ENCODE data around the gene HPD.
"Not testable (repeated sequence)": the region's sequence is repeated elsewhere in the genome, so short reads cannot be mapped to it uniquely, and the experiment has no call there.

Gene HPD

DNA sequence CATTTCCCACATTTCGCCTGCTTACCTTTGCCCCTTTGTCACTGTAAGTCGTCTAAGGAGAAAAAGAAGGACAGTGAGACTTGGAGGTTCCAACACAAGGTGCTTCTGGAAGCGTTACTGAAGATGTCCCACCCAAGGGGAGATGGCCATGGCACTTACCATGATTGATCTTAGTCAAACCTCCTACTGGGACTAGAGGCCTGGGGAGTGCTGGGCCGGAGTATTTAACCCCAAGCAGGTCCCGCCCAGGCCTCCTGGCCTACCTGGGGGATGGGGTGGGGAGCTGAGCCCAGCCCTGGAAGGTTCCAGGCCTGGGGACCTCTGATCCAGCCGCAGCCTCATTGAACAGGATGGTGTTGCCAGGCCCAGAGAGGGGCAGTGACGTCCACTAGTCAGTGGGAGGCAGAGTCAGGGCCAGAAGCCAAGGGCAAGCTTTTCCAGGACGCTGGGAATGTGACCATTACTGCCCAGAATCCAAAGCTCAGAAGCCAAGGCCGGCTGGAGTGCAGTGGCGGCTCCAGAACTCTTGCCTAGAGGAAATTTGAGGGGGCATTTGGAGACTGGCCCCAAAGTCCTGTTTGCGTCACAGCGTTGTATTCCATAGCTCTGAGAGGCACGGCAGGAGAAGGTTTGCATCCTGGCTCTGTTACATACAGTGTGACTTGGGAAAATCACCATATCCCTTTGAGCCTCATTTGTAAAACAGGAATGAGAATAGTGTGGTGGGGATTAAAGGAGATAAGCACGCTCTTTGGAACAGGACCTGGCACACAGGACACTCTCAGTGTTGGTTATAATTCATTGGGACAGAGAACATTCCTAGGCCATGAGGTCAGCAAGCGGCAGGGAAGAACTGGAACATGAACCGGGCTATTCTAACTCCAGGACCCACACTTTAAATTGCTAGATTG, at the start of gene HPD:
HPD (minus strand) TSS at position 198 of the 911 bp plus-strand sequence; CDS start at position 162, 36 bp downstream.
- DNase-seq, result no peak

DNA sequence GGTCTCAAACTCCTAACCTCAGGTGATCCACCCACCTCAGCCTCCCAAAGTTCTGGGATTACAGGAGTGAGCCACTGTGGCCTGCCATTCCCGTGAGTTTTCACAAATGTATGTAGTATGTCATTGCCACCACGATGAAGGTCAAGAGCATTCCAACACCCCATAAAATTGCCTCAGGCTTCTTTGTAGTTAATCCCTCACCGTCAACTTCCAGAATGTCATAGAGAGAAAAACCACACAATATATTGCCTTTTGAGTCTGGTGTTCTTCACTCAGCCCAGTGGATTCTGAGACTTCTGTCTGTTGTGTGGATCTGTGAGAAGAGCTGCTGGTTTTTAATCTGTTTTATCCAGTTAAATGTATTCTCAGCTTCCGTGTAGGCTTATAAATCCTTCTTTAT, 47.1 kb upstream of the HPD start:
- no peak for DNase-seq

DNA sequence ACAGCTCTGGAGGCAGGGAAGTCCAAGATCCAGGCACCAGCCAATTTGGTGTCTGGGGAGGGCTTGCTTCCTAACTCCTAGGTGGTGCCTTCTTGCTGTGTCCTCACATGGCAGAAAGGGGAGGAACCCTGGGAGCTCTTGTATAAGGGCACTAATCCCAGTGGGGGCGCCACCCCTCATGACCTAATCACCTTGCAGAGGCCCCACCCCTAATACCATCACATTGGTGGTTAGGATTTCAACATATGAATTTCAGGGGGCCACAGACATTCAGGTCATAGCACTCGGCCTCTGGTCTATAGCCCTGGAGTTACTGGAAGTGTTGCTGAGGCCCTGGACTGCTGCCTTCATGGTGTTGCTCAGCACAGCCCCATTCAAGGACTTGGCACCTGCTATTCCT, 44.5 kb upstream of the HPD start:
- DNase-seq, result no peak

DNA sequence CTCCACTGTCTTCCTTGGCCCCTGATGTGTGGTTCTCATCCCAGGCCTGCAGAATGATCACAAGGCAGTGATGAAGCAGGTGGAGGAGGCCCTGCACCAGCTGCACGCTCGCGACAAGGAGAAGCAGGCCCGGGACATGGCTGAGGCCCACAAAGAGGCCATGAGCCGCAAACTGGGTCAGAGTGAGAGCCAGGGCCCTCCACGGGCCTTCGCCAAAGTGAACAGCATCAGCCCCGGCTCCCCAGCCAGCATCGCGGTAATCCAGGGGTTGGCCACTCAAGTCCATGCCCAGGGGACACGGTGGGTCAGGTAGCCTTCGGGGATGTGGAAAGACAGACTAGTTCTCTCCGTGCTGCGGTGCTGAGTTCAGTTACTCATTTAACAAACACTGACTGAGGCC, 40.9 kb upstream of the HPD start:
- no peak for DNase-seq

DNA sequence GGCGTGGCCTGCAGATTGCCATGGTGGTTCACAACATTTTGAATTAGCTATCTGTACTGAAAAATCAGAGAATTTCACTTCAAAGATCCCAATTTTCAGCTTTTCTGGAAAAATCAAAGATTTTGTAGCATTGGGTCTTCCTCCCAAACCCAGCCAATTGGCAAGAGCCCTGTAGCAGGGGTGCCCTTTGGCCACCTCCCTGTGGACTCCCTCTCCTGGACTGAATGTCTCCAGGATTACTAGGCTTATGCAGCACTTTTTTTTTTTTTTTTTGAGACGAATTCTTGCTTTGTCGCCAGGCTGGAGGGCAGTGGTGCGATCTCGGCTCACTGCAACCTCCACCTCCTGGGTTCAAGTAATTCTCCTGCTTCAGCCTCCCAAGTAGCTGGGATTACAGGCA, 39.6 kb upstream of the HPD start:
- DNase-seq, result no peak

DNA sequence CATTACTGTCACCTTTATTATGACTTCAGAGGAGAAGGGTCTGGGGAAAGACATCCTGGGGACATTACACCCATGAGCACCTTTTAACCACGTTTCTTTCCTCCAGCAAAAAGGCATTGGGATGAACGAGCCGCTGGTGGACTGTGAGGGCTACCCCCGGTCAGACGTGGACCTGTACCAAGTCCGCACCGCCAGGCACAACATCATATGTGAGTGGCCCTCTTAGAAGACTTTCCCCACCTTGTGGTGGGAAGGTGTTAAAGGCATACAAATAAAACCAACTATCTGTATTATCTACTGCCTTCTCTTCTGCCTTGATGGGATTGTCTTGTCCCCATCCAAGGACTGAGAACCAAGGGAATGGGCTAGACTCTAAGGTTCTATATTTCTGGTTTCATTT, 36.0 kb upstream of the HPD start:
- no peak for DNase-seq

DNA sequence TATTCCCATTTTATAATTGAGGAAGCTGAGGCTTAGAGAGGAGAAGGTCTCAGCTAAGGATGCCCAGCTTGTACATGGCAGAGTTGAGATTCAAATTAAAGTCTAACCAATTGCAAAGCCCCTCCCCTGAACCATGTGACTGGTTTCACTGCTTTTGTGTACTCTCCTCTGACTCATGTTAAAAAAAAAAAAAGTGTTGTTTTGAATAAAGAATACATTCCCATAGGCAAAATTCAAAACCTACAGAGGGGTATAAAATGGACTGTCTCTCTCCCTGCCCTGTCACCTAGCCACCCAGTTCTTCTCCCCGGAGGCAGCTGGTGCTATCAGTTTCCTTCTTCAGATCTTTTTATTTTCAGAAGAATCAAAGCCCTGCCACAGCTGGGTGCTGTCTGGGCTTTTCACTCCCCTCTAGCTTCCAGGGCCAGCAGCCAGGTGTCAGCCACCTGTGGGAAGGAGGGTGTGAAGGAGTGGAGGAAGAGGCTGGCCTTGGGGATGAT, 35.4 kb upstream of the HPD start:
- DNase-seq, result no peak

DNA sequence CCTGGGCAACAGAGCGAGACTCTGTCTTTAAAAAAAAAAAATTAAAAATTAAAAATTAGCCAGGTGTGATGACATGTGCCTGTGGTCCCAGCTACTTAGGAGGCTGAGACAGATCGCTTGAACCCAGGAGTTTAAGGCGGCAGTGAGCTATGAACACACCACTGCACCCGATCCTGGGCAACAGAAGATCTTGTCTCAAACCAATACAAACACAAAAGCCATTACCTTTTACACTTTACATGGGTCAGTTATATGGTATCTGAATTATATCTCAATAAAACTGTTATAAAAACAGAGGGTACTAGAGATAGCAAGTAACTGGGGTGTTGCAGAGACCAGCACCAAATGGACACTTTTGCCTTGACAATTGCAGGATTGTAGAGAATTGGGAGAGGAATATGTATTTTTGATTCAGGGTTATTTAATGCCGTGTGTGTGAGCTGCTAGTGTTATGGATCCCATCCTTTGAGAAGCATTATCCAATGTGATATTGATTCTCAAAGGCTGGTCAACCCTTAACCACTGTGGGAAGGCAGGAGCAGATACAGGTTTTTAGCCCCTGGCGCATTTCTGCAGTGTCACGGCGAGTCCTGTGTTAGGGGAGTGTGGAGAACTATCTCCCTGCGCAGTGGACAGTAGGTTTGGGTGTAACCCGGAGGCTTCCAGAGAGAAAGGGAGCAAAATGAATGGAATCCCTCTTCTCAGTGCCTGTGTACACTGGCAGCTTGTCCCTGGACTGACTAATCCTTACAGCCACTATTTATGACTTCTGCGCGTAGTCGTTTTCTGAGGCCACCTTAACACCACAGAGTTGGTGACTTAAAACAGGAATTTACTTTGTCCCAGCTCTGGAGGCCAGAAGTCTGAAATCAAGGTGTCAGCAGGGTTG, 34.3 kb upstream of the HPD start:
- DNase-seq, result no peak

DNA sequence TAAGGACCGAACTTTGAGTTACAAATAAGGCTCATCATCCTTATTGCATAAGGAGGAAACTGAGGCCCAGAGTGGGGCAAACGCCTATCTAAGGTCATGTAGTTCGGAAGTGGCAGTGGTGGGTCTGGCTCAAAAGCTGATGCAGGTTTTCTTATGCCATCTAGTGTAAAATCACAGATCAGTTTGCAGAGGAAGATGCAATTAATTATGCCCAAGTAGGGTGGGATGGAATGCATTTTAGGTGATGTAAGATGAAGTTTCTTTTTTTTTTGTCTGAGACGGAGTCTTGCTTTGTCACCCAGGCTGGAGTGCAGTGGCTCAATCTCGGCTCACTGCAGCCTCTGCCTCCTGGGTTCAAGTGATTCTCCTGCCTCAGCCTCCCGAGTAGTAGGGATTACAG, 31.0 kb upstream of the HPD start:
- not testable (repeated sequence) for DNase-seq

DNA sequence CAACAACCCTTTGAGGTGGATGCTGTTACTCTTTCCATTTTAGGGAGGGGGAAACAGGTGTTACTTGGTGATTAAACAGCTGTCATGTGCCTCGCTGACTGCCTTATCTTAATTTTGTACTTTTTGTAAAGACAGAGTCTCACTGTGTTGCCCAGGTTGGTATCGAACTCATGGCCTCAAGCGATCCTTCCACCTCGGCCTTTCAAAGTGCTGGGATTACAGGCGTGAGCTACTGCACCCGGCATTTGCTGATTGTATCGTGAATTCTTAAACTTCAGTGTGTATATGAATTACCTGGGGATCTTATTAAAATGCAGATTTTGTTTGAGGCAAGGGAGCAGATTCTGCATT, 30.6 kb upstream of the HPD start:
- DNase-seq, result no peak

DNA sequence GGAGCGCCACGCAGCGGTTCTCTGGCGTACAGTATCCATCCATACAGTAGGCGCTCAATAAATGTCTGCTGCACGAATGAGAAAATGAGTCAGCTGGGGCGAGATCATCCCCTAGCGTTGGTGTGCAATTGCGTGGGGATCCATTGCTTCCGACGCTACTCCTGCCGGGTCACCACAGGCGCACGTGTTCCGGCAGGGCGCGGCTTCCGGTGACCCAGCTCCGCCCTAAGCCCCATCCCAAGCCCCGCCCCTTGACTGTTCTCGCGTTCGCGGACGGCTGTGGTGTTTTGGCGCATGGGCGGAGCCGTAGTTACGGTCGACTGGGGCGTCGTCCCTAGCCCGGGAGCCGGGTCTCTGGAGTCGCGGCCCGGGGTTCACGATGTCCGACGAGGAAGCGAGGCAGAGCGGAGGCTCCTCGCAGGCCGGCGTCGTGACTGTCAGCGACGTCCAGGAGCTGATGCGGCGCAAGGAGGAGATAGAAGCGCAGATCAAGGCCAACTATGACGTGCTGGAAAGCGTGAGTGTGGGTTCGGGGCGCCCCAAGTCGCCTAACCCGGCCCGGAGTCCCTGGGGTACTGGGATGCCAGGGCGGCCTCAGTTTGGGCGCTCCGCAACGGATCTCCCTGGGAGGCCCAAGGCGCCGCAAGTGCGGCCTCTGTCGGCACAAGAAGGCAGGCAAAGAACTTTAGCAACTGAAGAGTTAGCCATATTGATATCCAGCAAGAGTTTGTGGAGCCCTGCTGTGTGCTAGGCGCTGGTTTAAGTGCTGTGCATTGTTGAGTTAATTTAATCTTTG, 30.0 kb upstream of the HPD start, which contains the start of gene PSMD9:
PSMD9 (plus strand) TSS at position 313 of the 796 bp plus-strand sequence; CDS start at position 380, 67 bp downstream.
- peak; percentile 93 for DNase-seq

DNA sequence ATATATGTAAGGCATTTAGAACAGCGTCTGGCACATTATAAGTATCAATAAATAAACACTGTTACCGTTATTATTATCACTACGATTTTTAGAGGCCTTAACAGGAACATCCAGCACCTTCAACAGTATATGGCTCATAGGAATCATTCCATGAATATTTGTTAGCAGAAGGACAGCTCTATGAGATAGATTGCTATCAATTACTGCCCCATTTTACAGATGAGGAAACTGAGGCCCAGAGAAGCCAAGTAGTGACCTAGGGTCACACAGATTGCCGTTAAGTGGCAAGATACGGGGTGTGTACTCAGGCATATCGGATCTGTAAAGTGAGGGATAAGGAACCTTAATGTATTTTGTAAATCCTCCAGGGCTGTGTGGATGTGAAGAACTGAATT, 29.4 kb upstream of the HPD start:
- no peak for DNase-seq

DNA sequence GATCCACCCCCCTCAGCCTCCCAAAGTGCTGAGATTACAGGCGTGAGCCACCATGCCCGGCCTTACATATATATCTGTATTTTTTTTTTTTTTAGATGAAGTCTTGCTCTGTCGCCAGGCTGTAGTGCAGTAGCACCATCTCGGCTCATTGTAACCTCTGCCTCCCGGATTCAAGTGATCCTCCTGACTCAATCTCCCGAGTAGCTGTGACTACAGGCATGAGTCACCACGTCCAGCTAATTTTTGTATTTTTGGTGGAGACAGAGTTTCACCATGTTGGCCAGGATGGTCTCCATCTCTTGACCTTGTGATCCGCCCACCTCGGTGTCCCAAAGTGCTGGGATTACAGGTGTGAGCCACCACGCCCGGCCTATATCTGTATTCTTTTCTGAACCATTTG, 26.5 kb upstream of the HPD start:
- DNase-seq, result not testable (repeated sequence)

DNA sequence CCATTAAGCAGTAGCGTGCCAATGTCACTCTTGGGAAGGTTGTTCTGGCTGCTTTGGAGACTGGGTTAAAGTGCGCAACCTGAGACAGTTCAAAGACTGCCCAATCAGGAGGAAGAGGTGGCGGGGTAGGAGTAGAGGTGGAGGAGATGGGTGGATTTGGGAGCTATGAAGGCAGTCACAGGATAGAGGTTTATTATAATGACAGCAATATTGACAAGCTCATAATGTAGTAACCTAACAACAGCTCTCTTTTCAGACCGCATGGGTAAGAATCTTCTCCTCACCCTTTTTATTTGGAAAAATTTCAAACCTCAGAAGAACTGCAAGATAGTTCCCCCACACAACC, 24.6 kb upstream of the HPD start:
- DNase-seq, result no peak

DNA sequence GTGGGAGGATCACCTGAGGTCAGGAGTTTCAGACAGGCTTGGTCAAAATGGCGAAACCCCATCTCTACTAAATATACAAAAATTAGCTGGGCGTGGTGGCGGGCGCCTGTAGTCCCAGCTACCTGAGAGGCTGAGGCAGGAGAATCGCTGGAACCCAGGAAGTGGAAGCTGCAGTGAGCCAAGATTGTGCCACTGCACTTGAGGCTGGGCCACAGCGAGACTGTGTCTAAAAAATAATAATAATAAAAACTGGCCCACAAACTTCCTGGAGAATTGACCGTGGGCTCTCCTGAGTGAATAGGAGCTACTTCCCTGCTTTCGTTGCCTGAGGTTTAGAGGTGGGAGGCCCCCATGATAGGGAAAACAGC, 17.4 kb upstream of the HPD start:
- not testable (repeated sequence) for DNase-seq

DNA sequence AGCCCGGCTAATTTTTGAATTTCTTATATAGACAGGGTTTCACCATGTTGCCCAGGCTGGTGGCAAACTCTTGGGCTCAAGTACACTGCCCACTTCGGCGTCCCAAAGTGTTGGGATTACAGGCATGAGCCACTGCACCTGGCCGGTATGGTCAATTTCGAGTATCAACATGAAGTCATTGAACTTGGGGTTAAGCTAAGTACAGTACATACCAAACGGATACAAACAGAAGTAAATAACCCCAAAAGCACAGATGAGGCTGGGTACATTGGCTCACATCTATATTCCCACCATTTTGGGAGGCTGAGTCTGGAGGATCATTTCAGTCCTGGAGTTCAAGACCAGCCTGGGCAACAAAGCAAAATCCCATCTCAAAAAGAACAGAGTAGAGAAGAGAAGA, 16.9 kb upstream of the HPD start:
- no peak for DNase-seq

DNA sequence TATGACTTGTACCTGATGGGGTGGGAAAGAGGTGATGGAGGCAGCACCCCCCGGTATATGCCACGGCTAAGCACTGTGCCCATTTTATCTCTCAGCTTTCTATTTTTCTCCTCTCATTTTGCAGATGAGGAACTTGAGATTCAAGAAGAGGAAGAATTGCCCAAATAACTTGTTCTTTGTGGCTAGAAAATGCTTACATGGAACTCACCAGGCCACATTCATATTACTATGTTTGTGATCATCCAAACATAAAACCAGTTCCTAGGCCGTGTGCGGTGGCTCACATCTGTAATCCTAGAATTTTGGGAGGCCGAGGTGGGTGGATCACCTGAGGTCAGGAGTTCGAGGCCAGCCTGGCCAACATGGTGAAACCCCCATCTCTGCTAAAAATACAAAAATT, 15.4 kb upstream of the HPD start:
- no peak for DNase-seq

DNA sequence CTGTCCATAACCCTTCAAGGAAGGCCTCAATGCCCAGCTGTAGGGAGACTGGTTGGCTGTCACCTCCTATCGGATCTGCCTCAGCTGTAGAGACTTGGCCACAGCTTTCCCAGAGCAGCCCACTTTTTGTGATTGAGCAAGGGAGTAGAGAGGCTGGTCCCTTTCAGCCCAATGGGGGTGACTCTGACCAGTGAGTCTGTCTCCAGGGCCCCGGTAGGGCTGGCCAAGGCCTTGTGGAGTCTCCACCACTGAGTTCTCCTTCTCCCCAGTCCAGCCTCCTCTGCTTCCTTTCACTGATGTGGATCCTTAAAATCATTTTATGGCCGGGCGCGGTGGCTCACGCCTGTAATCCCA, 14.5 kb upstream of the HPD start:
- no peak for DNase-seq

DNA sequence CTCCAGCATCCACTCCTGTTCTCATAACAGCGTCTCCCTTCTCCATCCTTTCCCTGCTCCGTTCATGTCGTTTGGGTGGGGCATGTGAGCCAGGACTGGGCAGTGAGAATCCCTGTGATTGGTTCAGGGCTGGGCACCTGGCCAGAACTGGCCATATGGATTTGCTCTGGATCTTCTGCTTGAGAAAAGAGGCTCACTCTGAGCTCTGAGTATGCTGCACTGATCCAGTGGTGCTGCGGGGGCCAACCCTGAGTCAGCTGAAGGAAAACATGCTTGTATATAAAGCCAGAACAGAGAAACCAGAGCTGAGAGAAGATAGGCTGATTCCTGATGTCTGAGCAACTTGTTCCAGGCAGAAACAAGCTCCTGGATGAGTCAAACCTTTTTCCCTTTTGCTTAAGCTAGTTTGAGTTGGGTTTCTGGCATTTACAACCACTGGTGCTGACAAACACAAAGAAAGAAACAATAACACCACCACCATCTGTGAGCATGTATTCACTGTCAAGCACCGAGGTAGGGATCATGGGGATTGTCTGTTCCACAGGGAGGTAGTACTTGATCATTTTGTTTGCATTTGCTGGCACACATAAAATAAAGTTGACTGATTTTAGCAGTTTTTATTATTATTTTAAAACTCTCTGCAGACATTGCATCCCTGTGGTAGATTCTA, 14.0 kb upstream of the HPD start:
- DNase-seq, result no peak

DNA sequence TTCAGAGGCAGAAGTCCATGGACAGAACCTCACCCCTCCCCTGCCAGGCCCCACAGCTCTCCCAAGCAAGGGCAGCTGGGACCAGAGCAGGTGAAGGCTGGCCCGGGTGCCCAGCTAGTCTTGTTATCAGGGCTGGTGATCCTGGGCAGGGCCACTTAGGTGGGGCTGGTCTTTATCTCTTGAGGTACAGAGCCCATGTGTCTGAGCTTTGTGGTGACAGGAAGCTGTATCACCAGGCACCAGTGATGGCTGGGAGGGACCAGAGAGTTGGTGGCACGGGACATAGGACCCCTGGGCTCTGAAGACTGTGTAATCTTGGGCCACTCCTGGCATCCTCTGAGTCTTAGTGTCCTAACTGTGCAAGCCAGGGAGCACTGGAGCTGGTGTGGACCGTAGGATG, 12.8 kb upstream of the HPD start:
- no peak for DNase-seq

DNA sequence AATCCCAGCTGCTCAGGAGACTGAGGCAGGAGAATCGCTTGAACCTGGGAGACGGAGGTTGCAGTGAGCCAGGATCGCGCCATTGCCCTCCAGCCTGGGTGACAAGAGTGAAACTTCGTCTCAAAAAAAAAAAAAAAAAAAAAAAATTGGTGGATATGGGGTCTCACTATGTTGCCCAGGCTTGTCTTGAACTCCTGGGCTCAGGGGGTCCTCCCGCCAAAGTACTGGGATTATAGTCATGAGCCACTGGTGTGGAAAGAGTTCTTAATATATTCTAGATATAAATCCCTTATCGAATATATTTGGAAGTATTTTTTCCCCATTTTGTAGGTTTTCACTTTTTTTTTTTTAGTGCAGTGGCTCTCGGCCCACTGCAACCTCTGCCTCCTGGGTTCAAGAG, 10.6 kb upstream of the HPD start:
- not testable (repeated sequence) for DNase-seq

DNA sequence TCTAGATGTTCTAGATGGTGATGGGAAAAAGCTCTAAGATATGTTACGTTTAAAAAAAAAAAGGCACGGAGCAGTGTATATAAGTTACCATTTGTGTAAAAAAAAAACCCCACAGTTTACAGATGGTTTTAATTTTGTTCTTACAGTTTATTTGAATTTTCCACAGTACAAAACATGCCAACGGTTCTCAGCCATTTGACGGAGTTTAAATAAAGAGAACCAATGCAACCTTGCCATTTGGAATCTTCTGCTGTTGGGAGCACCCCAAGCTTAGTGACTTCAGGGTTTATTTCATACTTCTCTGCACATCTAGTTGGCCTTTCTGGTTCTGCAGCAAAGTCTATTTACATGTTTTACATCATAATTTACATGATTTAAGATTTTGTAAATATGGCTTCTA, 7.7 kb upstream of the HPD start:
- no peak for DNase-seq
